K562 treated with DMSO at 1 percent for 4 hours (cell line): ENCODE data around the gene TLE1. TPM values are rescaled to one million over a fixed set of nuclear protein-coding genes. Genes with fewer than 3 reads are reported as not detected.

ENCODE experiments used
- total RNA-seq: library from RNA; unstranded; fragments of 300-600 nt; gene quantifications from 2 replicates; pipeline ENCODE4 v1.2.3, GENCODE V29; 2022; ENCODE audit not compliant: insufficient read depth

The TLE1 gene
- total RNA-seq, result not detected in 2 replicates

DNA sequence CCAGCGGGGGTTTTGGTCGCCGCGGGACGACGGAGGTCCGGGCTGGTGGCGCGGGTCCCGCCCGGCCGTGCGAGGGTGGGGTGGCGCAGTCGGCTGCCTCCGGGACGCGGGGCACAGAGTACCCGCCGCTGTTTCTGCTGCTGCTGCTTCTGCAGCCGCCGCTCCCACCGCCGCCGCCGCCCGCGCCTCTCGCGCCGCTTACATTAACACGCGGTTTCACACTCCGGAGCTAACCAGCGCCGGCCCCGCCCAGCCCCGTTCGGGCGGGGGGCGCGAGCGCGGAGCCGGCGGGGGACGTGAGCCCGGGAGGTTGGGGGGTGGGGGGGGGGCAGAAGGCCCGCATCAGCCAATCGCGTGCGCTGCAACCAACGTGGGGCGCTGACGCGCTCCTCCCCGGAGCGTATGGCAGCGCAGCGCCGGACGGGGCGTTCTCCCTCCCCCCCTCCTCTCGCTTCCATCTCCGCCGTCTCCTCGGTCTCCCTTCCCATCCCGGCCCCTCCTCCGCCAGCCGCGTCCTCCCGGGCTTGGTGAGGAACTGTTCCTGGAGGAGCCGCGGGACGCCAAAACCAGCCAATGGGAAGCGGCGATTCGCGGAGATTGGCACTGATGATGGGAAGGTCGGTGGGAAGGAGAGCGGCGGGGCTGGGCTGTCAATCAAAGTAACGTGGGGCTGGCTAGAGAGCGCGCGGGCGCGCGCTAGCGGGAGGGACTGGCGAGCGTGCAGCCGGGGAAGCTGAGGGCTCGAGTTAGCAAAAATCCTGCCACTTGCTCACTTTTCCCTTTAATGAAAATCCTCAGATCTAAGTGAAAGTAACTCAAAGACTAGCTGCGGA is at the start of gene TLE1:
Gene TLE1, minus strand, starts transcription at position 205 of the 833 bp plus-strand sequence. CDS start 1,307 bp downstream, outside the sequence.

Other genes with a start within 250 kb of the TLE1 start
- not detected in 2 replicates for gene SPATA31D4, start 238.9 kb upstream of the TLE1 start, total RNA-seq